HepG2 (cell line): Measurements from ENCODE around the gene ARIH1. TPM values are rescaled to one million over a fixed set of nuclear protein-coding genes. Genes with fewer than 3 reads are reported as not detected.

Experiments used
- ATAC-seq: fragments of 200-7000 bp; cut with Tn5 transposase; 3 replicates; pipeline ENCODE4 v1.9.1; 2020; ENCODE audit warnings: mild to moderate bottlenecking, moderate library complexity
- BruUV-seq: library from RNA; stranded (reverse); fragments of 400-500 nt; replicated peaks from 2 replicates; lab custom pipeline; 2021; lab: Mats Ljungman, UMichigan
- CTCF ChIA-PET: fragments of 300-600 bp; formaldehyde crosslinking; extraction: SDS; loops from one replicate; lab custom pipeline; 2021; ENCODE audit warnings: low total read pairs, inconsistent platforms, low intra/inter-chr PET ratio; lab: Yijun Ruan, JAX
- POLR2A ChIA-PET: fragments of 350-600 bp; sonication (Branson Sonifier 250); formaldehyde crosslinking; loops from one replicate; lab custom pipeline; 2020; ENCODE audit warnings: antibody characterized with exemption, inconsistent platforms; lab: Yijun Ruan, JAX
- DNase-seq: peaks from one replicate; pipeline ENCODE4 v3.0.0-alpha.2; 2015; ENCODE audit warnings: low spot score
- FAIRE-seq: peaks from 3 replicates; lab custom pipeline; 2011; peaks lifted over from hg19 to GRCh38; lab: Jason Lieb, UNC
- H2AFZ ChIP-seq: one replicate; pipeline ENCODE4 v1.6.1; 2011; ENCODE audit warnings: low read length, inconsistent platforms
- H3K27ac ChIP-seq: fragments of 300-600 bp; 3 replicates; pipeline ENCODE4 v1.8.0; 2011; ENCODE audit warnings: mixed run types, mild to moderate bottlenecking, mixed read lengths, low read length, inconsistent platforms; ENCODE audit not compliant: insufficient read depth; ENCODE audit errors: extremely low read length
- H3K27me3 ChIP-seq, 2 experiments: fragments of 200-600 bp in 1 of 2; 2 replicates in 1 of 2; 3 replicates in 1 of 2; pipeline versions ENCODE4 v1.6.0 to v1.8.0; 2011; ENCODE audit warnings: low read length in 2 of 2, mild to moderate bottlenecking in 2 of 2, moderate library complexity in 2 of 2, inconsistent platforms in 1 of 2; ENCODE audit not compliant: insufficient read depth in 2 of 2, control insufficient read depth in 1 of 2
- H3K36me3 ChIP-seq, 2 experiments: fragments of 200-600 bp in 1 of 2; replicated peaks in 1 of 2; 2 replicates in 1 of 2; 3 replicates in 1 of 2; pipeline versions ENCODE4 v1.5.1 to v1.8.0; 2011; ENCODE audit warnings: low read length in 2 of 2, inconsistent platforms in 1 of 2; ENCODE audit not compliant: insufficient read depth in 2 of 2, control insufficient read depth in 1 of 2
- H3K4me1 ChIP-seq: 2 replicates; pipeline ENCODE4 v1.5.1; 2012; ENCODE audit warnings: low read length, inconsistent platforms; ENCODE audit not compliant: insufficient read depth
- H3K4me2 ChIP-seq: 2 replicates; pipeline ENCODE4 v1.6.0; 2011; ENCODE audit warnings: low read depth, low read length, inconsistent platforms
- H3K4me3 ChIP-seq, 3 experiments: fragments of 200-600 bp in 1 of 3; sonication (generic), shearing (Covaris generic) in 1 of 3; replicated peaks in 1 of 3; 2 replicates each; pipeline ENCODE4 v1.5.1; 2011 to 2016; ENCODE audit warnings: low read length in 3 of 3, inconsistent platforms in 2 of 3, low read depth in 2 of 3, mild to moderate bottlenecking in 2 of 3, control low read depth in 1 of 3, mixed read lengths in 1 of 3; ENCODE audit not compliant: insufficient read depth in 1 of 3
- H3K79me2 ChIP-seq: one replicate; pipeline ENCODE4 v1.6.1; 2011; ENCODE audit warnings: low read length, inconsistent platforms; ENCODE audit not compliant: insufficient read depth
- H3K9ac ChIP-seq: 2 replicates; pipeline ENCODE4 v1.6.0; 2011; ENCODE audit warnings: mild to moderate bottlenecking, low read depth, low read length, inconsistent platforms; ENCODE audit not compliant: insufficient read depth
- H3K9me3 ChIP-seq: 2 replicates; pipeline ENCODE4 v1.5.1; 2012; ENCODE audit warnings: mild to moderate bottlenecking, low read length
- H4K20me1 ChIP-seq: 2 replicates; pipeline ENCODE4 v1.6.0; 2011; ENCODE audit warnings: inconsistent platforms, mild to moderate bottlenecking, low read length, moderate library complexity; ENCODE audit not compliant: insufficient read depth
- CC2D1A ChIP-seq: sonication (generic); formaldehyde crosslinking; IDR thresholded peaks from 2 replicates; pipeline ENCODE4 v1.8.1; 2023; ENCODE audit warnings: mild to moderate bottlenecking, missing genetic modification reagents
- FOXO4 ChIP-seq: sonication (generic); formaldehyde crosslinking; conservative IDR thresholded peaks from 2 replicates; pipeline ENCODE4 v1.8.1; 2023; ENCODE audit warnings: missing genetic modification reagents
- HNRNPLL ChIP-seq: fragments of 200-400 bp; formaldehyde crosslinking; IDR thresholded peaks from 2 replicates; pipeline ENCODE4 v1.6.1; 2017; ENCODE audit warnings: mild to moderate bottlenecking, low read depth, low read length; ENCODE audit not compliant: poor library complexity, severe bottlenecking
- KLF12 ChIP-seq: sonication (generic); formaldehyde crosslinking; IDR thresholded peaks from 2 replicates; pipeline ENCODE4 v1.4.0; 2020; ENCODE audit warnings: missing genetic modification reagents, borderline replicate concordance
- MAFK ChIP-seq, 2 experiments: IDR thresholded peaks in 1 of 2; conservative IDR thresholded peaks in 1 of 2; 2 replicates each; pipeline ENCODE4 v1.6.1; 2011; ENCODE audit warnings: improper control_type of control experiment in 2 of 2, low read length in 2 of 2
- THAP11 ChIP-seq: IDR thresholded peaks from 2 replicates; pipeline ENCODE4 v1.6.1; 2016; ENCODE audit warnings: missing biosample characterization, missing genetic modification reagents
- XBP1 ChIP-seq: sonication (generic); formaldehyde crosslinking; IDR thresholded peaks from 2 replicates; pipeline ENCODE4 v1.5.0; 2020; ENCODE audit warnings: missing genetic modification reagents
- ZFP62 ChIP-seq: sonication (generic); formaldehyde crosslinking; IDR thresholded peaks from 2 replicates; pipeline ENCODE4 v1.4.0; 2020; ENCODE audit warnings: missing genetic modification reagents
- ZMAT5 ChIP-seq: sonication (generic); formaldehyde crosslinking; IDR thresholded peaks from 2 replicates; pipeline ENCODE4 v1.5.0; 2020; ENCODE audit warnings: mild to moderate bottlenecking, low read depth, missing genetic modification reagents, borderline replicate concordance
- ZNF460 ChIP-seq: sonication (generic); formaldehyde crosslinking; IDR thresholded peaks from 2 replicates; pipeline ENCODE4 v1.5.1; 2020; ENCODE audit warnings: missing genetic modification reagents, mild to moderate bottlenecking, borderline replicate concordance
- ZNF577 ChIP-seq: sonication (generic); formaldehyde crosslinking; IDR thresholded peaks from 2 replicates; pipeline ENCODE4 v1.4.0; 2020; ENCODE audit warnings: mild to moderate bottlenecking, low read depth, missing genetic modification reagents, borderline replicate concordance
- ZNF652 ChIP-seq: IDR thresholded peaks from 2 replicates; pipeline ENCODE4 v1.6.1; 2016; ENCODE audit warnings: low read depth, borderline replicate concordance
- ZNF766 ChIP-seq: sonication (generic); formaldehyde crosslinking; IDR thresholded peaks from 2 replicates; pipeline ENCODE4 v1.5.0; 2020; ENCODE audit warnings: missing genetic modification reagents, borderline replicate concordance
- ZNF777 ChIP-seq: sonication (generic); formaldehyde crosslinking; IDR thresholded peaks from 2 replicates; pipeline ENCODE4 v1.4.0; 2020; ENCODE audit warnings: missing genetic modification reagents
- ZNF790 ChIP-seq: sonication (generic); formaldehyde crosslinking; IDR thresholded peaks from 2 replicates; pipeline ENCODE4 v1.8.0; 2022; ENCODE audit warnings: missing genetic modification reagents, mild to moderate bottlenecking, borderline replicate concordance
- ZSCAN29 ChIP-seq: sonication (generic); formaldehyde crosslinking; conservative IDR thresholded peaks from 2 replicates; pipeline ENCODE4 v1.4.0; 2020; ENCODE audit warnings: mild to moderate bottlenecking, missing genetic modification reagents
- in situ Hi-C: cut with HindIII; loops from 2 replicates; pipeline ENCODE4 v1.10.0; 2017; ENCODE audit warnings: low pct_unique_long_range_greater_than_20kb; ENCODE audit not compliant: extremely low pct_ligation_motif_present
- intact Hi-C: fragments of 100-400 bp; cut with micrococcal nuclease; formaldehyde crosslinking; loops from one replicate; pipeline ENCODE4 v1.10.0; 2022; ENCODE audit not compliant: unreplicated experiment
- polyA plus RNA-seq, 8 experiments: library from polyadenylated mRNA; depleted of rRNA in 3 of 8; stranded (reverse) in 7 of 8; unstranded in 1 of 8; fragments of >200 nt; fragmentation: Illumina TruSeq in 4 of 8; extraction: Trizol in 4 of 8; gene quantifications; 2 replicates each; pipeline versions ENCODE4 v1.2.1 to v1.2.3, GENCODE V29; 2011 to 2016; ENCODE audit warnings: low read depth in 4 of 8, missing spikeins in 1 of 8, mixed read lengths in 1 of 8; ENCODE audit not compliant: insufficient read depth in 1 of 8
- total RNA-seq, 5 experiments: library from RNA; depleted of rRNA; stranded (reverse); fragments of >200 nt; fragmentation: Illumina TruSeq; extraction: Trizol; gene quantifications; 2 replicates each; pipeline ENCODE4 v1.2.3, GENCODE V29; 2016; ENCODE audit warnings: low read depth in 1 of 5
- TF ChIP-seq, protein P1 (sequence below): sonication (generic); IDR thresholded peaks from 2 replicates; pipeline ENCODE4 v1.6.1; 2016; ENCODE audit warnings: low read depth, borderline replicate concordance
- TF ChIP-seq, protein P2 (sequence below): sonication (generic); formaldehyde crosslinking; conservative IDR thresholded peaks from 2 replicates; pipeline ENCODE4 v1.8.0; 2022; ENCODE audit warnings: mild to moderate bottlenecking, moderate library complexity, missing genetic modification reagents

Gene ARIH1
- total and polyA plus RNA-seq, 2 of the 13 experiments (the other 11 are each of a cell fraction or from before 2014, with no cell fraction given) = 38.8 to 59.8 TPM

GRCh38 chr15:72492733-72493132 lies 18.6 kb downstream of the ARIH1 start:
- CTCF ChIA-PET = no interaction called here
- no peak for FAIRE-seq

More at GRCh38 chr15:72492733-72493132, 18.6 kb downstream of the ARIH1 start:
- Histone ChIP-seq H3K9me3 (no peaks in the 10 kb centered on the region), H3K79me2 (peaks cover 98% of the 10 kb centered on the region), H3K9ac (no peak overlapping the region), H3K27ac (no peak overlapping the region), H3K36me3 (peaks cover 2 to 28% of the 10 kb centered on the region in 2 experiments), H4K20me1 (peaks cover 77% of the 10 kb centered on the region), H2AFZ (no peak overlapping the region), H3K4me3 (no peak overlapping the region), H3K4me2 (no peak overlapping the region), H3K4me1 (peaks cover 2% of the 10 kb centered on the region; the same call in 1 of the 2 replicates), H3K27me3 (no peaks in the 10 kb centered on the region)
- POLR2A ChIA-PET = no interaction called here
- TF ChIP-seq KLF12 = no peak
- TF ChIP-seq ZNF777 (CRISPR knock-in tag) = no peak
- no peak for TF ChIP-seq ZNF790 (CRISPR knock-in tag)
- no peak for TF ChIP-seq HNRNPLL
- TF ChIP-seq ZNF460 (CRISPR knock-in tag) = no peak
- no peak for TF ChIP-seq XBP1
- no peak for TF ChIP-seq ZNF766 (CRISPR knock-in tag)
- no peak for TF ChIP-seq ZNF652 (CRISPR knock-in tag)
- no peak for TF ChIP-seq ZNF577 (CRISPR knock-in tag)
- no peak for TF ChIP-seq ZMAT5 (CRISPR knock-in tag)
- TF ChIP-seq, protein P1, sequence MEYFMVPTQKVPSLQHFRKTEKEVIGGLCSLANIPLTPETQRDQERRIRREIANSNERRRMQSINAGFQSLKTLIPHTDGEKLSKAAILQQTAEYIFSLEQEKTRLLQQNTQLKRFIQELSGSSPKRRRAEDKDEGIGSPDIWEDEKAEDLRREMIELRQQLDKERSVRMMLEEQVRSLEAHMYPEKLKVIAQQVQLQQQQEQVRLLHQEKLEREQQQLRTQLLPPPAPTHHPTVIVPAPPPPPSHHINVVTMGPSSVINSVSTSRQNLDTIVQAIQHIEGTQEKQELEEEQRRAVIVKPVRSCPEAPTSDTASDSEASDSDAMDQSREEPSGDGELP = no peak
- no peak for TF ChIP-seq CC2D1A
- TF ChIP-seq THAP11 = no peak
- TF ChIP-seq MAFK (conservative IDR thresholded peaks at IDR 0.05 in 1 of 2, IDR thresholded peaks at IDR 0.05 in 1 of 2; ENCODE audit: low read length in 2 of 2) = no peak
- no peak for TF ChIP-seq FOXO4 (CRISPR knock-in tag)
- no peak for TF ChIP-seq ZSCAN29 (CRISPR knock-in tag)
- TF ChIP-seq, protein P2, sequence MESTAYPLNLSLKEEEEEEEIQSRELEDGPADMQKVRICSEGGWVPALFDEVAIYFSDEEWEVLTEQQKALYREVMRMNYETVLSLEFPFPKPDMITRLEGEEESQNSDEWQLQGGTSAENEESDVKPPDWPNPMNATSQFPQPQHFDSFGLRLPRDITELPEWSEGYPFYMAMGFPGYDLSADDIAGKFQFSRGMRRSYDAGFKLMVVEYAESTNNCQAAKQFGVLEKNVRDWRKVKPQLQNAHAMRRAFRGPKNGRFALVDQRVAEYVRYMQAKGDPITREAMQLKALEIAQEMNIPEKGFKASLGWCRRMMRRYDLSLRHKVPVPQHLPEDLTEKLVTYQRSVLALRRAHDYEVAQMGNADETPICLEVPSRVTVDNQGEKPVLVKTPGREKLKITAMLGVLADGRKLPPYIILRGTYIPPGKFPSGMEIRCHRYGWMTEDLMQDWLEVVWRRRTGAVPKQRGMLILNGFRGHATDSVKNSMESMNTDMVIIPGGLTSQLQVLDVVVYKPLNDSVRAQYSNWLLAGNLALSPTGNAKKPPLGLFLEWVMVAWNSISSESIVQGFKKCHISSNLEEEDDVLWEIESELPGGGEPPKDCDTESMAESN (CRISPR knock-in tag) = no peak
- TF ChIP-seq ZFP62 = no peak
- ATAC-seq (no peak), DNase-seq (no peak)
- BruUV-seq = no TSS peak
- intact Hi-C loops (no loop called here), in situ Hi-C loops (no loop called here)
